Chondrocyte (in vitro differentiated cells): ENCODE results near the gene FRMD3. TPM values are rescaled to one million over a fixed set of nuclear protein-coding genes. Genes with fewer than 3 reads are reported as not detected.

Source experiments
- DNase-seq: peaks from one replicate; pipeline ENCODE4 v3.0.0; 2021; ENCODE audit warnings: mixed read lengths, low spot score
- H3K27ac Mint-ChIP-seq: one replicate; pipeline ENCODE4 v1.8.0; 2021; ENCODE audit warnings: mild to moderate bottlenecking, moderate library complexity, mixed read lengths; ENCODE audit not compliant: unreplicated experiment
- H3K27me3 Mint-ChIP-seq: 2 replicates; pipeline ENCODE4 v1.8.0; 2021; ENCODE audit warnings: low read depth, mixed read lengths
- H3K36me3 Mint-ChIP-seq: 2 replicates; pipeline ENCODE4 v1.8.0; 2021; ENCODE audit warnings: low read depth, mixed read lengths
- H3K4me1 Mint-ChIP-seq: 2 replicates; pipeline ENCODE4 v1.8.0; 2021; ENCODE audit warnings: low read depth, mild to moderate bottlenecking, mixed read lengths
- H3K4me3 Mint-ChIP-seq: one replicate; pipeline ENCODE4 v1.8.0; 2021; ENCODE audit warnings: mild to moderate bottlenecking, moderate library complexity, mixed read lengths; ENCODE audit not compliant: unreplicated experiment
- H3K9me3 Mint-ChIP-seq: 2 replicates; pipeline ENCODE4 v1.8.0; 2021; ENCODE audit warnings: low read depth, mixed read lengths
- CTCF ChIP-seq: fragments of 200-600 bp; sonication (generic); IDR thresholded peaks from 2 replicates; pipeline ENCODE4 v1.5.0; 2021; ENCODE audit warnings: antibody characterized with exemption, mild to moderate bottlenecking, moderate library complexity
- total RNA-seq: library from RNA; stranded (reverse); gene quantifications from 3 replicates; pipeline ENCODE4 v1.2.1, GENCODE V29; 2021

Gene FRMD3
- total RNA-seq, 1 donor from 2014 or later = 1.1 TPM

GRCh38 chr9:83477571-83477970 lies 60.6 kb downstream of the FRMD3 start:
- Mint-ChIP-seq H3K27ac (no peak overlapping the region), H3K9me3 (peaks cover 13% of the 10 kb centered on the region), H3K36me3 (peaks cover 2% of the 10 kb centered on the region), H3K4me3 (no peak overlapping the region), H3K27me3 (no peaks in the 10 kb centered on the region), H3K4me1 (peaks cover 11% of the 10 kb centered on the region)
- DNase-seq = no peak
- TF ChIP-seq CTCF = no peak

GRCh38 chr9:83477120-83477519 lies 61.1 kb downstream of the FRMD3 start:
- no peak for DNase-seq
- no peak overlapping the region for H3K27ac Mint-ChIP-seq
- peaks cover 13% of the 10 kb centered on the region for H3K9me3 Mint-ChIP-seq
- no peak for TF ChIP-seq CTCF
- peaks cover 2% of the 10 kb centered on the region for H3K36me3 Mint-ChIP-seq
- no peak overlapping the region for H3K4me3 Mint-ChIP-seq
- peaks cover 11% of the 10 kb centered on the region for H3K4me1 Mint-ChIP-seq
- no peaks in the 10 kb centered on the region for H3K27me3 Mint-ChIP-seq

- TF ChIP-seq CTCF = no peak
- Mint-ChIP-seq H3K27ac (no peak overlapping the region), H3K4me3 (no peak overlapping the region), H3K4me1 (peaks cover 11% of the 10 kb centered on the region), H3K27me3 (no peaks in the 10 kb centered on the region), H3K9me3 (peaks cover 13% of the 10 kb centered on the region), H3K36me3 (peaks cover 2% of the 10 kb centered on the region)
- DNase-seq = no peak
Observed at GRCh38 chr9:83476513-83476912, 61.7 kb downstream of the FRMD3 start.

- TF ChIP-seq CTCF = no peak
- H3K4me1 Mint-ChIP-seq = peaks cover 11% of the 10 kb centered on the region
Observed at GRCh38 chr9:83475741-83476140, 62.5 kb downstream of the FRMD3 start.

GRCh38 chr9:83474631-83475030 lies 63.6 kb downstream of the FRMD3 start:
- Mint-ChIP-seq H3K4me3 (no peak overlapping the region), H3K27me3 (peaks cover 2% of the 10 kb centered on the region), H3K4me1 (peaks cover 11% of the 10 kb centered on the region), H3K36me3 (peaks cover 2% of the 10 kb centered on the region), H3K9me3 (peaks cover 10% of the 10 kb centered on the region), H3K27ac (no peak overlapping the region)
- TF ChIP-seq CTCF = no peak
- DNase-seq = no peak

More at GRCh38 chr9:83475741-83476140, 62.5 kb downstream of the FRMD3 start:
- peaks cover 2% of the 10 kb centered on the region for H3K36me3 Mint-ChIP-seq
- H3K4me3 Mint-ChIP-seq = no peak overlapping the region
- H3K27me3 Mint-ChIP-seq = no peaks in the 10 kb centered on the region
- DNase-seq = no peak
- H3K9me3 Mint-ChIP-seq = peaks cover 13% of the 10 kb centered on the region
- no peak overlapping the region for H3K27ac Mint-ChIP-seq
